ENCODE measurements around the gene EIPR1.

- TF ChIP-seq, protein P1, sequence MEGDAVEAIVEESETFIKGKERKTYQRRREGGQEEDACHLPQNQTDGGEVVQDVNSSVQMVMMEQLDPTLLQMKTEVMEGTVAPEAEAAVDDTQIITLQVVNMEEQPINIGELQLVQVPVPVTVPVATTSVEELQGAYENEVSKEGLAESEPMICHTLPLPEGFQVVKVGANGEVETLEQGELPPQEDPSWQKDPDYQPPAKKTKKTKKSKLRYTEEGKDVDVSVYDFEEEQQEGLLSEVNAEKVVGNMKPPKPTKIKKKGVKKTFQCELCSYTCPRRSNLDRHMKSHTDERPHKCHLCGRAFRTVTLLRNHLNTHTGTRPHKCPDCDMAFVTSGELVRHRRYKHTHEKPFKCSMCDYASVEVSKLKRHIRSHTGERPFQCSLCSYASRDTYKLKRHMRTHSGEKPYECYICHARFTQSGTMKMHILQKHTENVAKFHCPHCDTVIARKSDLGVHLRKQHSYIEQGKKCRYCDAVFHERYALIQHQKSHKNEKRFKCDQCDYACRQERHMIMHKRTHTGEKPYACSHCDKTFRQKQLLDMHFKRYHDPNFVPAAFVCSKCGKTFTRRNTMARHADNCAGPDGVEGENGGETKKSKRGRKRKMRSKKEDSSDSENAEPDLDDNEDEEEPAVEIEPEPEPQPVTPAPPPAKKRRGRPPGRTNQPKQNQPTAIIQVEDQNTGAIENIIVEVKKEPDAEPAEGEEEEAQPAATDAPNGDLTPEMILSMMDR (IDR thresholded peaks at IDR 0.05): no peak
- TF ChIP-seq POLR2A (IDR thresholded peaks at IDR 0.05) (no peak), EP300 (IDR thresholded peaks at IDR 0.05) (no peak)
Measured at GRCh38 chr2:3408781-3409180, 31.2 kb upstream of the EIPR1 start.
